HG02981 (cell line): ENCODE measurements around the gene XPO6.
A peak's percentile ranks its signal among the peaks of the same experiment; 100 is the strongest.
"Not testable (repeated sequence)": the region's sequence is repeated elsewhere in the genome, so short reads cannot be mapped to it uniquely, and the experiment has no call there.

Experiments used
- ATAC-seq: cut with Tn5 transposase; IDR thresholded peaks from one replicate; pipeline ENCODE4 v1.9.1; 2021; ENCODE audit warnings: mild to moderate bottlenecking, moderate library complexity; ENCODE audit not compliant: unreplicated experiment

XPO6 gene, protein sequence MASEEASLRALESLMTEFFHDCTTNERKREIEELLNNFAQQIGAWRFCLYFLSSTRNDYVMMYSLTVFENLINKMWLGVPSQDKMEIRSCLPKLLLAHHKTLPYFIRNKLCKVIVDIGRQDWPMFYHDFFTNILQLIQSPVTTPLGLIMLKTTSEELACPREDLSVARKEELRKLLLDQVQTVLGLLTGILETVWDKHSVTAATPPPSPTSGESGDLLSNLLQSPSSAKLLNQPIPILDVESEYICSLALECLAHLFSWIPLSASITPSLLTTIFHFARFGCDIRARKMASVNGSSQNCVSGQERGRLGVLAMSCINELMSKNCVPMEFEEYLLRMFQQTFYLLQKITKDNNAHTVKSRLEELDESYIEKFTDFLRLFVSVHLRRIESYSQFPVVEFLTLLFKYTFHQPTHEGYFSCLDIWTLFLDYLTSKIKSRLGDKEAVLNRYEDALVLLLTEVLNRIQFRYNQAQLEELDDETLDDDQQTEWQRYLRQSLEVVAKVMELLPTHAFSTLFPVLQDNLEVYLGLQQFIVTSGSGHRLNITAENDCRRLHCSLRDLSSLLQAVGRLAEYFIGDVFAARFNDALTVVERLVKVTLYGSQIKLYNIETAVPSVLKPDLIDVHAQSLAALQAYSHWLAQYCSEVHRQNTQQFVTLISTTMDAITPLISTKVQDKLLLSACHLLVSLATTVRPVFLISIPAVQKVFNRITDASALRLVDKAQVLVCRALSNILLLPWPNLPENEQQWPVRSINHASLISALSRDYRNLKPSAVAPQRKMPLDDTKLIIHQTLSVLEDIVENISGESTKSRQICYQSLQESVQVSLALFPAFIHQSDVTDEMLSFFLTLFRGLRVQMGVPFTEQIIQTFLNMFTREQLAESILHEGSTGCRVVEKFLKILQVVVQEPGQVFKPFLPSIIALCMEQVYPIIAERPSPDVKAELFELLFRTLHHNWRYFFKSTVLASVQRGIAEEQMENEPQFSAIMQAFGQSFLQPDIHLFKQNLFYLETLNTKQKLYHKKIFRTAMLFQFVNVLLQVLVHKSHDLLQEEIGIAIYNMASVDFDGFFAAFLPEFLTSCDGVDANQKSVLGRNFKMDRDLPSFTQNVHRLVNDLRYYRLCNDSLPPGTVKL

DNA sequence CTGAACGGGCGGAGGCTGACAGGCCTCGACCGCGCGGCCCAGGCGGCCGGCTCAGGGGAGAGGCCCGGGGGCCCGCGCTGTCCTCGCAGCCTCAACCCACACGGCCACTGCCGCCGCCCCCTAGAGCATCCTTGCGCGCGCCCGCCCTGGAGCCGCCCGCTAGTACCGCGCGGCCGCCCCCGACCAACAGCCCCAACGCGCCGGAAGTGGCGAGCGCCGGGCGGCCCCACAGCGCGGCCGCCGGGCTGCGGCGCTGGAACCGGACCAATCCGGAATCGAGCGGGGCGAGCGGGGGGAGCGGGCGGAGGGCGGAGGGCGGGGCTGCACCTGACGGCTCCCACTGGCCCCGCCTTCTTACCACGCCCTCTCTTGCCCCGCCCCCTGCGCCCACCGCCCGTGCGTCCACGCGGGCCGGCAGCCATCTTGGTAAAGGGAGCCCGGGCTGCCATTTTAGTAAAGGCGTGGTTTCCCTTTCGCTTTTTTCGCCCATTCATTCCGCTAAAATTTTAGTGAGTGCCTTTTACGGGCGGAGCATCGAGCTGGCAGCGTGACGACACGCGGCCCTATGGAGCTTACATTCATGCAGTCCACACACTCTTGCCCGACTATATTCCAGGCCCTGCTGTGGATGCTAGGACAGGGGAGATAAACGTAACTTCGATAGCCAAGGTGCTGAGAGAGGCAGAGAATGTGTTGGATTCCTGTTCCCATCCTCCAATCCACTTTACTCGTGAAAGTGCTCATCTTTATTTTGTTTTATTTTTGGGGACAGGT is at the start of gene XPO6:
Gene XPO6, minus strand, starts transcription at position 208 of the 774 bp plus-strand sequence. CDS start 597 bp downstream, outside the sequence.
- peak; percentile 87 for ATAC-seq

DNA sequence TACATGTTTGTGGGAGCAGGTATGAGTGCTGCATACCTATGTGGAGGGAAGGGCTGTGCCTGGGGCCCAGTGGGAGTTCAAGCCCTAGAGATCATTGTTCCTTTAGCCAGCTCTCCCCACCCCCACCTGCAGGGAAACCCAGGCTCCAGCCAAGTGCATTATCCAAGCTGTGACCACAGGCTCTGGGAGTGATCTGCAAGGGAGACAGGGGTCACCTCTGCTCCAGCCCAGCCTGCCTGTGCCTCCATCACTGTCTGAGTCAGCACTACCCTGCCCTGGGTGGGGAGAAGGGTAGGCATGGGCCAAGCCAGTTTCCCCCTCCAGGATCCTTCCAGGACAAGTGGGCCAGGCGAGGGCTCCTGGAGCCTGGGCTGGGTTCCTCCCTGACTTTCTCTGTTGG is 48.4 kb upstream of the XPO6 start:
- ATAC-seq: no peak

DNA sequence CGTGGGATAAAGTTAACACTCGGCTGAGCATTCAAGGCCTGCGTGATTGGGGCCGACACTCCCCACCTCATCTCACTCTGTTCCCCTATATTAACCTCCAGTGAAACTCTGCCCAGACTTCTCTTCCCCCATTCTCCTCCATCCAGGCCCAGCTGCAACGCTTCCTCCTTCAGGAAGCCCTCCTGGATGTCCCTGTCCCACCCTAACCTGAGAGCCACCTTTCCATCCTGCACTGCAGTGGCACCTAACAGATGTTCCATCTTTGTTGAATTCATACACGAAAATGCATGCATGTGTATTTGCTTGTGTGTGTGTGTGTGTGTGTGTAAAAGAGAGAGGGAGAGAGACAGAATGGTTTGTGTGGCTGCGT is 48.0 kb upstream of the XPO6 start:
- no peak for ATAC-seq

DNA sequence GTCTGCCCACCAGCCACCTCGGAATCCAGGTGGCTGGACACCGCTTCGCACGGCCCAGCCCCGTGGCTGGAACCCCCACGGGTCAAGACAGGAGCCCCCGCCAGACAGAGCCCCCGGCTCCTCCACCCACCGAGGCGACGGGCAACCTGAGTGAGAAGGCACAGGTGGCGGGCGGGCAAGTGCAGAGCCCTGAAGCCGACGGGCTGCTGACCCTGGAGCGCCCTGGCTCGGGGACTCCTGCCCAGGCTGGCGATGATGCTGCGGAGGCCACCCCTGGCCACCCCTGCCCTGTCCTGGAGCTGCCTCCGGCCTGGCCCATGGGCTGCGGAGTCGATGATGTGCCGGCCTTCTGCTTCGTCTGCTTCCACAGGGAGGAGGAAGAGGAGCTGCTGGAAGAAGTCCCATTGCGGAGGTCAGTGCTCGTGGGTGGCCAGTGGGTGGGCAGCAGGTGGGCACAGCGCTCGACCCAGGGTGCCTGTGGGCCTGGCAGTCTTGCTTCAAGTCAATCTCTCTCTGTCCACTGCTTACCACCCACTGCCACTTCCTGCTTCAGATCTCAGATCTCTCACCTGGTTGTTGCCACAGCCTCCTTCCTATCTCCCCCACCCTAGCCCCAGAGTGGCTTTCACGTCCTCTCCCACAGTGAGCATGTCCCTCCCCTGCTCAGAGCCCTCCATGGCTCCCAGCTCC is 47.5 kb upstream of the XPO6 start:
- no peak for ATAC-seq

DNA sequence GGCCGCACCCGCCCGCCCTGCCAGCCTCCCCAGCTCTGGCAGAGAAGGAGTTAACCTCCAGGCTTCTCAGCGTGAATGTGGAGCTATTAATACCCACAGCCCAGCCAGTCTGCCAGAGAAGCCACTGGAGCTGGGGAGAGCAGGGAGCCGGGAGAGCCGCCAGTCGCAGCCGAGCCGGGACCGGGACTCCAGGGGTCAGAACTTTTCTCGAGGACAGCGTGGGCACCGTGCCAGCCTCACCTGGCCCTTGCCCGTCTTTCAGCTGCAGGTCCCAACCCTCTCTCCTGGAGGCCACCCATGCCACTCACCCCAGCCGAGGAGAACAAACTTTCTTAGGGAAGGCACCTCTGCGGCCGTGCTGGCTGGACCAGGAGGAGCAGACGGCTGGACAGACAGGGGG is 46.8 kb upstream of the XPO6 start:
- no peak for ATAC-seq

DNA sequence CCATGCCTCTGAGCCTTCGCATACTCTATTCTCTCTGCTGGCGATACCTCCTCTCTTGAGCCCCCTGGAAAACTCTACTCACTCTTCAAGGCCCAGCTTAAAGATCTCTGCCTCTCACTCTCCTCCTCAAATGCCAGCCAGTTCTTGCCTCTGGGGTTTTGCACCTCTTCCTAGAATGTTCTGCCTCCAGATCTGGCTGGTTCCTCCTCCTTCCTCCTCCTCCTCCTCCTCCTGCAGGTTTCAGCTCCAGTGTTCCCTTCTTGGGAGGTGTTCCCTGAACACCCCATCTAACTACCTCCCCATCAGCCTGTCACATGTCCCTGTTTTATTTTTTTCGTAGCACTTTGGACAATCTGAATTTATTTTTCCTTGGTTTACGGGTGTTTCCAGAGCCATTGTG is 45.5 kb upstream of the XPO6 start:
- no peak for ATAC-seq

DNA sequence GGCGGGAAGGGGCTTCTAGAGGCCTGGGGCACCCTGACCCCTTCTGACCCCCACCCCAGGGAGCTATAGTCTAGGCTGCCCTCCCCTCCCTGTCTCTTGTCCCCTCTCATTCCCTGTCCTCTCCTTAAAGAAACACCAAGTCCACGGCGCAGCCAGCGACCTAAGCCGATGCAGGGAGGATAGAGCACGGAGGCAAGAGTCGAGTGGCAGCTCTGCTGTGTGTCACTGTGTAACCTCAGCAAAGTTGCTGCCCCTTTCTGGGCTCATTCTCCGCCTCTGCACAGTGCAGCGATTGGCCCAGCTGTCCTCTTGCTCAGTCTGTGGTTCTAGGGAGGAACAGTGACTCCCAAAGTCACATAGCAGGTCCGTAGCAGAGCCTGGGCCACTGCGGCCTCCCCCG is 44.1 kb upstream of the XPO6 start:
- ATAC-seq: no peak

DNA sequence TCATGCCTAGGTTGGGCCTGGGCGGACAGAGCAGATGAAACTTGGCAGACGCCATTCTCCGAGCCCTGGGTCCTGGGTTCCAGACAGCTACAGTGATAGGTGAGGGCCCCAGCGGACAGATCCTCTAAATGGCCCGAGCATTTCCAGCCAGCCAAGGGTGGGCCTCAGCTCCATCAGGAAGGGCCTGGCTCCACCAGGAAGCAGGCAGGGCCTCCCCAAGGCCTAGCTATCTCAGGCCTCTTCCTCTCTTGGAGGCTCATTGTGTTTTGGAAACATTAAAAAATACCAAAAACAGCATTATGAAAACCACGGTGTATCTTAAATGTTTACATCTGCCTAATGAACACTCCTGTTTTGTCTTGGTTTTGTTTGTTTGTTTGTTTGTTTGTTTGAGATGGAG is 42.4 kb upstream of the XPO6 start:
- no peak for ATAC-seq

DNA sequence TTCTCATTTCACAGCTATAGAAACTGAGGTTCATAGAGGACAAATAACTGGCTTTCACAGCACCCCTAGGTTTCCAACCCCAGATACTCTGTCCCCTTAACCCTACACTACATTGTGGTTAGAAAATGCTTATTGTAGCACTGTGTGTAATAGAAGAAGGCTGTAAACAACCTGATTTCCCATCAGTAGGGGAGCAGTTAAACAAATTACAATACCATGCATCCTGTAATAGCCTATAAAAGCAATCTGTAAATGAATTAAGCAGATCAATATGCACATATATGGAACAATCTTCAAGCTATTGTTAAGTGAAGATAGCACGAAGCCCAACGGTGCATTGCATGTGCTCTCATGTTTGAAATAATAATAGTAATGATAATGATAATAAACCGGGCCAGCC is 39.2 kb upstream of the XPO6 start:
- no peak for ATAC-seq

DNA sequence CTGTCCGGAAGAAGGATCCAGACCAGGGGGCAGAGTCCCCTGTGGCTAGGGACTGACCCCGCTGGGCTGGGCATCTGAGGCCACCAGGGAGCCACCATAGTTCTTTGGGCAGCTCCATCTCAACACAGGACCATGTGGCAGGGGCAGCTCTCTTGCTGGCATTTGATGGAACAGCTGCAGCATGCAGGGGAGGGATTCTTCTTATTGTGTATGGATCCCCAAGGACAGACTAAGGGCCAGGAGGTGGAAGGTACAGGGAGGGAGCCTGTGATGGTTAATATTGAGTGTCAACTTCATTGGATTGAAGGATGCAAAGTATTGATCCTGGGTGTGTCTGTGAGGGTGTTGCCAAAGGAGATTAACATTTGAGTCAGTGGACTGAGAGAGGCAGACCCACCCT is 37.7 kb upstream of the XPO6 start:
- ATAC-seq: not testable (repeated sequence)

DNA sequence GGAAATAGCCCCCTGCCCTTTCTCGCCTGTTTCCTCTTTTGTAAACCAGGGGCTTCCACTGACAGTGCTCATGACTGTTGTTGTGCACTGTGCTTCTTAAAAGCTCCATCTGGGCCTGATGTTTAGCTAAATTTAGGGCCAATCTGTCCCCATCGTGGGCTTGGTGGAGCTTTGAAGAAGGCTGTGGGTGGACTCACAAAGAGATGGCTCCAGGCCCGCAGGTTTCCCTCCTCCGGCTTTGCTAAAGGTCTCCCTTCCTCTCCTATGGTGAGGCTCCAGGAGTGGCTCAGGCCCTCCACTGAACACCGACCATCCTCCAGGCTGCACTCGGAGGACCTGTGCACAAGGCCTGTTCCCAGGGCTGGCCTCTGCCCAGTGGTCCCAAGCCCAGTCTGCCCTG is 30.2 kb upstream of the XPO6 start:
- no peak for ATAC-seq

DNA sequence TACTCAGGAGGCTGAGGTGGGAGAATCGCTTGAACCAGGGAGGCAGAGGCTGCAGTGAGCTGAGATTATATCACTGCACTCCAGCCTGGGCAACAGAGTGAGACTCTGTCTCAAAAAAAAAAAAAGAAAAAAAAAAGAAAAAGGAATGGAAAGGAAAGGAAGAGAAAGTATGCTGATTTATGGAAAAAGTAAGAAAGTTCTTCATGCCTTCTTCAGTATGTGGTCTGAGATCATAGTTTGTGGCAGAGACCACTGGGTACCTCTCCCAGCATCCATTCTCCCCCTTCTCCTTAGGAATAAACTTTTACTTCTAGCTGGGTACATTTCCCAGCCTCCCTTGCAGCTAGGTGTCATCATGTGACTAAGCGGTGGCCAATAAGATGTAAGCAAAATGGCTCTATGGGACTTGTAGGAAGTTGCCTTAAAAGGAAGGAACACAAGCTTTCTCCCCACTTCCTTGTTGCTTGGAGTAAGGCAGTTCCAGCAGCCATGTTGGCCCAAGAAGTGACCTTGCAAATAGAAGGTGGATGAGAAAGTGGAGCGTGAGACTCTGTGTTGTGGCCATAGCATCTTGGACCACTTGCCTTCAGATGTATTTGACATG is 26.1 kb upstream of the XPO6 start:
- ATAC-seq: no peak

DNA sequence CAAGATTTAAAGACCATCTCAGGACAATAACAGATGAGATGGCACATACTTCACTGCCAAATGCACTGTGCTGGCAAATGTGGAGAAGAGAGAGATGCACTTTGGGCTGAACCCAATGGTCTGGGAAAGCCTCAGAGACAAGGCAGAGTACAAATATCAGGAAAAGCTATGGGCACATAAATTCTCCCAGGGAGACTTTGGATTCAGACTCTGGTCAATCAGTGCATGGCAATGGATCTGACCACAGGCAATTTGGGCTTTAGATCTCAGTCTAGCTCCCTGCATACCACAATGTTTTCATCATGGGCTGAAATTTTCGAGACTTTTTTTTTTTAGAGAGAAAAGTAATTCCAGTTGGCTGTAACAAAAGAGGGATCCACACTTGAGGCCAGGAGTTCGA is 20.0 kb upstream of the XPO6 start:
- ATAC-seq: no peak

DNA sequence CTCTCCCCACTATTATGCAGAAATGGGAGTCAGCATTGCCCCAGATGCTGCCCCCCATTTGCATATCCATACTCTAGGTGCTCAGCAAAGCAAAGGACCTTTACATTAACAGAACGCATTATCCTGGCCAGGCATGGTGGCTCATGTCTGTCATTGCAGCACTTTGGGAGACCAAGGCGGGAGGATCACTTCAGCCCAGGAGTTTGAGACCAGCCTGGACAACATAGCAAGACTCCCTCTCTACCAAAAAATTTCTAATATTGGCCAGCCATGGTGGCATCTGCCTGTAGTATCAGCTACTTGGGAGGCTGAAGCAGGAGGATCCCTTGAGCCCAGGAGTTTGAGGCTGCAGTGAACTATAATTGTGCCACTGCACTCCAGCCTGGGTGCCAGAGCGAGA is 12.1 kb upstream of the XPO6 start:
- ATAC-seq: not testable (repeated sequence)

DNA sequence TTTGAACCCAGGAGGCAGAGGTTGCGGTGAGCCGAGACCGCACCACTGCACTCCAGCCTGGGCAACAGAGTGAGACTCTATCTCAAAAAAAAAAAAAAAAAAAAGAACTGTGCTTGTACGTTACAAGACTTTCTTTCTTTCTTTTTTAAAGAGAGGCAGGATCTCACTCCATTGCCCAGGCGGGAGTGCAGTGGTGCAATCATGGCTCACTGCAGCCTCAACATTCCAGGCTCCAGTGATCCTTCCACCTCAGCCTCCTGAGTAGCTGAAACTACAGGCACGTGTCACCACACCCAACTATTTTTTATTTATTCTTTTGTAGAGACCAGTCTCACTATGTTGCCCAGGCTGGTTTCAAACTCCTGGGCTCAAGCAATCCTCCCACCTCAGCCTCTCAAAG is 8.0 kb upstream of the XPO6 start:
- not testable (repeated sequence) for ATAC-seq

DNA sequence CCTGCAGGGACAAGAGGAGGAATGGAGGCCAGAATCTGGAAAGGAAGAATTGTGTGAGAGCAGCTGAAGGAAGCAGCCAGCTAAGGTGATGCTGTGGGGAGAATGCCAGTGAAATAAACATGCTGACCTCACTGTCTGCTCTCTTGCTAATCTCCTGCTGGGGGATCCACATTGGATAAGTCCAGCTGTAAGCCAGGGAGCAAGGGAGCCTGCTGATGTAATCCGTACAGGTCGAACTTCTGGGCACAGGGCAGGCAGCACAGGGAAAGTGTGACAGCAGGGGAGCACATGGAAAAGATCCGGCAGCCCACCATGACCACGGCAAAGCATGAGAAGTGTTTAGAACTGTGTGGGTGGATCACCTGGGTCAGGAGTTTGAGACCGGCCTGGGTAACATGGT is 7.5 kb upstream of the XPO6 start:
- ATAC-seq: no peak

DNA sequence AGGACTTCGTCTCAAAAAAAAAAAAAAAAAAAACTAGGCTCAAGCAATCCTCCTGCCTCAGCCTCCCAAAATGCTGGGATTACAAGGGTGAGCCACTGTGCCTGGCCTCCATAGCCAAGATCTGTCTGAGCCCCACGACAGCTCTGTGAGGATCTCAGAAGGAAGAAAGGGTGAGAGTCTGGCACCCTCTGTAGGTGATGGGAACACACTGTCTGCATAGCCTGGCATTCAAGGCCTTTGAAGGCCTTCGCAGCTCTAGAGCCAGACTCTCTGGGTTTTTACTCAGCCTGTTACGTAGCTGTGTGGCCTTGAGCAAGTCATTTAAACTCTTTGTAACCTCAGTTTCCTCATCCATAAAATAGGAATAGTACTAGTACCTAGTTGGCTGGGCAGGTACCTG is 6.3 kb upstream of the XPO6 start:
- ATAC-seq: peak; percentile 64

DNA sequence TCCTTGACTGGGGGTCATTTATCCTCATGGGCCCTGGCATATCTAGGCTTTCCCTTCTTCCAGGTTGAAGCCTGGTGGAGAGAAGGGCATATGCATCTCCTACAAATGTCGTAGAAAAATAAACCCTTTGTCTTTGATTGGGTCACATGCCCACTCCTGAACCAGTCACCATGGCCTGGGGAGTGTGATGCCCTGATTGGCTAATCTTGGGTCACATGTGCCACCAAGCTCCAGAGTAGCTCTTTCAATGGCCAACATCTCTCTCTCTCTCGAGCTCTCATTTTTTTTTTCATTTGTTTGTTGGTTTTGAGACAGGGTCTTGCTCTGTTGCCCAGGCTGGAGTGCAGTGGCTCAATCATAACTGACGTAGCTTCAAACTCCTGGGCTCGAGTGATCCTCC is 5.6 kb upstream of the XPO6 start:
- no peak for ATAC-seq

DNA sequence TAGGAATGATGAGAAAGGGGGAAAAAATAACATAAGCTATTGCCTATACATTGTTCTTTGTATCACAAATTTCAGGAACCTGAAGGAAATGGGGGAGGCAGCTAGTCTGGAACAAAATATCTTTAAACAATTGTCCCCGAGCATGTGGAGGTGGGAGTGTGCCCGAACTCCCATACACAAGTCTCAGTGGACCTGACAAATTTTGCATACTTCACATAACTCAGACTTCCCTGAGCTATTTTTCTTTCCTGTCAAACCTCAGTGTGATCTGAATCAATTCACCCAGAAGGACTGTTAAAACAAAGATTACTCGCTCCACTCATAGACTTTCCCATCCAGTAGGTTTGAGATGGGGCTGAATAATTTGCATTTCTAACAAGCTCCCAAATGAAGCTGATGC is 1.6 kb upstream of the XPO6 start:
- ATAC-seq: no peak

DNA sequence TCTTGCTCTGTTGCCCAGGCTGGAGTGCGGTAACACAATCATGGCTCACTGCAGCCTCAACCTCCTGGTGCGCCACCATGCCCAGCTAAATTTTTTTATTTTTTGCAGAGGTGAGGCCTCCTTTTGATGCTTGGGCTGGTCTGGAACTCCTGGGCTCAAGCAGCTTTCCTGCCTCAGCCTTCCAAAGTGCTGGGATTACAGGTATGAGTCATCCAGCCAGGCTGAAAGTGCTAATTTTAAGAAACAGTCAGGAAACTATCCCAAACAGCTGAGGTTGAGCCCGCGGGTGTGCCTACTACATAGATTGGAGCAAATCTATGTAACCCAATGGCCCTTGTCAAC is 738 bp upstream of the XPO6 start:
- no peak for ATAC-seq
